ENCODE measurements around the gene TNNT3.
"Not testable (repeated sequence)": the region's sequence is repeated elsewhere in the genome, so short reads cannot be mapped to it uniquely, and the experiment has no call there.

TNNT3 gene

DNA sequence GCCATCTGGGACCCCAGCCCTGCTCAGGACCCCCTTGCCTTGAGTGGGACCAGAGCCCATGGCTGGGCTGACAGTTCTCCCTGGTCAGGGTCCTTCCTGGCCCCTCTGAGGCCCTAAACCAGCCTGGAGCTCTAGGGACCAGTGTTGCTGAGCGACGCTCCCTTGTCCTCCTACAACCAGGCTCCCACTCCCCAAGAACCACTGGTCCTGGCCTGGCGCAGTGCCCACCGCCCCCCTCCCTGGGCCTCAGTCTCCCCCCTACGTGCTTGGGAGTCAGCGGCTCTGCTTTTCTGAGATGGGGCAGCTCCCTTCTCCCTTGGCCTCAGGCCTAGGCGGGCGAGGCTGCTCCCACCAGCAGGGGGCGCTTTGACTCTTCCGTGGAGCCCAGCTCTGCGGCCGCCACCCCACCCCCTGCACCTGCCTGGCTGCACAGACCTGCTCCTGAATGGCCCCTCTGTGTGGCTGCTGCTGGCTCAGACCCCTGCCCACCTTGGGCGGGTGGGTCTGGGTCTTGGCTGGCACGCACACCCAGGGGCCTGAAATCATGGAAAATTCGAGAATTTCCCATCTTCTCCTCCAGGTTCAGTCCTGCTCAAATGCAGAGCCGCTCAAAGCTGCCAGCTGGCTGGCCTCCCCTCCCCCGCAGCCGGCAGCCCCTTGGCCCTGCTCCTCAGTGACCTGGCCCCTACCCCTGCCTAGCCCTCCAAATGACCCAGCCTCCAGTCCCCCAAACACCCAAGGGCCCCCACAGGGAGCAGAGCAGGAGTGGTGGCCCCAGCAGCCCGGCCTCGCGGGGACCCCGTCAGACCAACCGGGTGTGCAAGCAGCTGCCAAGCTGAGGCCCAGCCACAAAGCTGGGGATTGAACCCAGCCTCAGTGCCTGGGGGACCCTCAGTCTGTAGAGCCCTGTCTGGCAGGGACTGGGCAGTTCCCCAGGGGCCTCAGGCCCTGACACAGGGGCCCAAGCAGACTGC is 37.0 kb upstream of the TNNT3 start:
- peak; percentile 88 for TF ChIP-seq CTCF (conservative IDR thresholded peaks at IDR 0.05; ENCODE audit: low read depth)
- CTCF ChIA-PET: interaction anchor here (0.5 to 2.5 kb wide), 47 partner anchors 9 to 271 kb away, joined by 3 to 24 read pairs (median 5); partner anchors contain the start of genes H19, PRR33 and TNNI2
- H3K27ac ChIP-seq: peak overlapping the region; percentile 100
- peak; percentile 82 for DNase-seq (ENCODE audit: low spot score)
- POLR2A ChIA-PET (ENCODE audit: low non-redundant PET): no interaction called here

DNA sequence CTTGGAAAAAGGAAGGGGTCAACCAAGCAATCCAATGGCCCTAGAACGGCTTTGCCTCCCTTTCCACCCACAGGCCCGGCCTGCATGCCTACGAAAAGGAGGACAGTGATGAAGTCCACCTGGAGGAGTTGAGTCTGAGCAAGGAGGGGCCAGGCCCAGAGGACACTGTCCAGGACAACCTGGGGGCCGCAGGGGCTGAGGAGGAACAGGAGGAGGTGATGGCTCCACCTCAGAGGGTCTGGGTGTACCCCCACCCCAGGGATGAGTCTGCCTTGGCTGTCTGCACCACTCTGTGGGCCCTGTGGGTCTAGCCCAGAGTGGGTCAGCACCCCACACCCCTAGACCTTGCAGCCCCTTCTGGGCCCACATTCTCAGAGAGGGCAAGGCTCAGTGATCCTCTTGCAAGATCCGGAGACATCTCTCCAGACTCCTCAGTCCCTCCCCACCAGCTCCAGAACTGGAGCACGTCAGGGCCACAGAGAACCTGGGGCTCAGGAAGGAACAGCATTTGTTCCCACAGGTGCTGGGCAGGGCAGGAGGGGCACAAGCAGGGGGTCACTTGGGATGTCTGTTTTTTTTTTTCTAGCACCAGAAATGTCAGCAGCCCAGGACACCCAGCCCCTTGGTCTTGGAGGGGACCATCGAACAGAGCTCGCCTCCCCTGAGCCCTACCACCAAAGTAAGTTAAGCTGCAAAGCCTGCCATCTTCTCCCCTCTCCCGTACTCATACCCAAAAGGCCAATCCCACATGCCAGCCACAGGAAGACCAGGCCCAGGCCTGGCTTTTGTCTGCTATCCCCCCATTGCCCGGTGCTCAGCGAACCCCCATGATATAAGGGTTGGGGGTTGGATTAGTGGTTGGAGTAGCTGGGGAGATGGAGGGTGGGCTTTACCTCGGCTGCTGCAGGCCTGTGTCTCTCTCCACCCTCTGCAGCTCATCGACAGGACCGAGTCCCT is 35.9 kb upstream of the TNNT3 start:
- H3K27ac ChIP-seq: peak overlapping the region; percentile 100
- ChIA-PET POLR2A (ENCODE audit: low non-redundant PET) (no interaction called here), CTCF (interaction anchor here (0.6 to 2.5 kb wide), 12 partner anchors 33 to 267 kb away, joined by 5 to 20 read pairs (median 9); partner anchors contain the start of gene H19)
- no peak for TF ChIP-seq CTCF (conservative IDR thresholded peaks at IDR 0.05; ENCODE audit: low read depth)
- no peak for DNase-seq (ENCODE audit: low spot score)

GRCh38 chr11:1884303-1884700 is 35.2 kb upstream of the TNNT3 start:
- POLR2A ChIA-PET (ENCODE audit: low non-redundant PET): no interaction called here

DNA sequence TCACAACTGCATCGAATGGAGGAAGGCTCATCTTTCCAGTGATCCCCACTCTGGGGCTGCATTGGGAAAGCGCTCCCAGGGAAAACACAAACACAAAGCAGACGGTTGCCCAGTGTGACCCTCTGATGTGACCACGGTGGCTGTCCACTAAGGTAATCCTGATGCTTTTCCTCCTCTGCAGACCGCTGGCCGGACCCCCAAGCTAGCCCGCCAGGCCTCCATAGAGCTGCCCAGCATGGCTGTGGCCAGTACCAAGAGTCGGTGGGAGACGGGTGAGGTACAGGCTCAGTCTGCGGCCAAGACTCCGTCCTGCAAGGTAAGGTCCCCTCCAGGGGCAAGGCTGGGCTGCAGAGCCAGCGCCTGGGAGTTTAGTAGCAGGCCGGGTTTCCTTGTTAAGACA is 33.0 kb upstream of the TNNT3 start:
- DNase-seq (ENCODE audit: low spot score); POLR2A ChIA-PET (ENCODE audit: low non-redundant PET); CTCF ChIA-PET: not testable (repeated sequence)
- H3K27ac ChIP-seq: peak overlapping the region; percentile 72

More at GRCh38 chr11:1884303-1884700, 35.2 kb upstream of the TNNT3 start:
- peak overlapping the region; percentile 100 for H3K27ac ChIP-seq
- DNase-seq (ENCODE audit: low spot score): no peak
- CTCF ChIA-PET: interaction anchor here (2.5 kb wide), 1 partner anchor 33 kb away, joined by 11 read pairs; no protein-coding TSS in a partner anchor
- TF ChIP-seq CTCF (conservative IDR thresholded peaks at IDR 0.05; ENCODE audit: low read depth): no peak

DNA sequence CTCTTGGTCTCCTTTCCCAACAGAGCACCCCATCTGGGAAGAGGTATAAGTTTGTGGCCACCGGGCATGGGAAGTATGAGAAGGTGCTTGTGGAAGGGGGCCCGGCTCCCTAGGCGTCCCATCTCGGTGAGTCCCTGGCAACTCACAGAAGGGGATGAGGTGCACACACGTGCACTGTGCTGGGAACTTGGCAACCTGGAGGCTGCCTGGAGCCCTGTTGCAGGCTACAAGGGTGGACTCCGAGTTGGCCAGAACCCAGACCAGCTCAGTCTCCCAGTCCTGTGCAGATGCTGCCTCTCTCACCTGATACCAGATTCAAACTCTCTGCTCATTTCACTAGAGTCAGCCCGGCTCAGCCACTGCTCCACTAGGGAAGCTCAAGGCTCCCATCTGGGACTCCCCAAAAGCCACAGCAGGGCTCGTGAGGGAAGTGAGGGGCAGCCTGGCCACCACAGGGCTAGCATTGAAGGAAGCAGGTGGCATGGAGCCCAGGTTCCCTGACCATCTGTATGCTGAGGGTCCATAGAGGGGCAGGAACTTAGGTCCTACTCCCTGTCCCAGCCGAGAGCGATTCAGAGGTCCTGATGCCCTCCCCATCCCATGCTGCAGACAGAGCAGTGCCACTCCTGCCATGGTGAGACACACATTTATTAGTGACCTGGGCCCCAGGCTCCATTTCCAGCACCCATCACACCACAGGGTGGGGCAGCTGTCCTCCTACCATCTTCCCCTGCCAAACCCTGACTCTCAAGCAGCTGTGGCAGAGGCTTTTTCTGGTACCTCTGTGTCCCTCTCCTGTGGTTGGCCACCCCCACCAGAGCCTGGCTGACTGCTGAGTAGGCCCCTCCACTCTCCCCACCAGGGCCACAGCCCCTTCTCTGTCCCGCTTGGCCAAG is 31.8 kb upstream of the TNNT3 start:
- TF ChIP-seq CTCF (conservative IDR thresholded peaks at IDR 0.05; ENCODE audit: low read depth): no peak
- ChIA-PET POLR2A (ENCODE audit: low non-redundant PET) (no interaction called here), CTCF (interaction anchor here (1.1 kb wide), 1 partner anchor 194 kb away, joined by 3 read pairs; no protein-coding TSS in a partner anchor)
- no peak for DNase-seq (ENCODE audit: low spot score)
- H3K27ac ChIP-seq: peak overlapping the region; percentile 72

- H3K27ac ChIP-seq: peak overlapping the region; percentile 72
- no peak for DNase-seq (ENCODE audit: low spot score)
- TF ChIP-seq CTCF (conservative IDR thresholded peaks at IDR 0.05; ENCODE audit: low read depth): no peak
- POLR2A ChIA-PET (ENCODE audit: low non-redundant PET): no interaction called here
- CTCF ChIA-PET: interaction anchor here (1.1 kb wide), 1 partner anchor 195 kb away, joined by 3 read pairs; no protein-coding TSS in a partner anchor
Observed at GRCh38 chr11:1888347-1888753, 31.2 kb upstream of the TNNT3 start.
